ENCODE results near the gene KIF20B. TPM values are rescaled to one million over a fixed set of nuclear protein-coding genes. Genes with fewer than 3 reads are reported as not detected.

KIF20B gene
- total RNA-seq, 1 experiment from 2014 or later, result 59.1 TPM

DNA sequence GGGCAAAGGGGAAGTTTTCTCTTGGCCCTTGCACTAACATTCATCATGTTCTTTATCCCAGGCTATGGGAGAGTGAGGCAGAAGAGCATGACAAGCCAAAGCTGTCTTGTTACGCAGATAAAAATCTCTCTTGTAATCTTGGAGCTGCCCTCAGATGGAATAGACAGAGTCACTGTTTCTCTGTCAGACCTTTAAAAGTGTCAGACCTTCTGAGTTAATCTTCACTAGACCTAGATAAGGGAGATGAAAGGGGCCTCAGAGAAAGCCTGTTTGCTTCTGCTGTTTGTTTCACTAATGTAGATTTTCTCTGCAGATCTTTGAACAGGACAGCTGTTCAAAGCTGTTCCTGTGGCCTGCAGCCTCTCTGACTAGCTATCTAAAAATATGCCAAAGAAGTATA is 112.9 kb downstream of the KIF20B start:
- WGBS (ENCODE audit: extremely low coverage, insufficient read length, low lambda C conversion rate), result no CpG with 5 or more reads among the region's 1 CpG
- Histone ChIP-seq H3K27me3 (ENCODE audit: insufficient read depth, low read length) (no peaks in the 10 kb centered on the region), H3T11ph (ENCODE audit: low read length) (no peak overlapping the region), H3K79me1 (ENCODE audit: insufficient read depth, low read depth, low read length, poor library complexity, severe bottlenecking) (no peaks in the 10 kb centered on the region), H4K20me1 (ENCODE audit: control insufficient read depth, insufficient read depth, insufficient read length) (no peaks in the 10 kb centered on the region), H2AK5ac (ENCODE audit: insufficient read length, low read length) (no peak overlapping the region), H4K91ac (ENCODE audit: insufficient read length, low read depth, low read length) (no peak overlapping the region), H2BK15ac (ENCODE audit: low read depth, low read length) (no peak overlapping the region), H3K4me2 (ENCODE audit: insufficient read depth, insufficient read length, low read length) (no peak overlapping the region), H2BK120ac (ENCODE audit: low read depth, low read length, poor library complexity, severe bottlenecking) (no peak overlapping the region), H2AFZ (ENCODE audit: low read length) (no peak overlapping the region), H4K8ac (replicated peaks; ENCODE audit: insufficient read length, low read depth, low read length) (no peak overlapping the region), H3K56ac (ENCODE audit: insufficient read length, low read depth, low read length) (no peak overlapping the region), H2BK12ac (ENCODE audit: insufficient read length, low read depth, low read length) (no peak overlapping the region), H2BK5ac (ENCODE audit: insufficient read length, low read length) (no peak overlapping the region), H3K9me3 (ENCODE audit: control insufficient read depth, low read depth, low read length) (peaks cover 5% of the 10 kb centered on the region), H2BK20ac (ENCODE audit: low read depth, low read length, poor library complexity, severe bottlenecking) (no peak overlapping the region), H3K27ac (ENCODE audit: insufficient read length, low read depth, low read length) (no peak overlapping the region), H3K23me2 (ENCODE audit: insufficient read length, low read depth, low read length, poor library complexity, severe bottlenecking) (no peaks in the 10 kb centered on the region), H3K14ac (ENCODE audit: insufficient read depth, low read length) (no peak overlapping the region), H3K4ac (ENCODE audit: low read depth, low read length) (no peak overlapping the region), H3K18ac (ENCODE audit: insufficient read length, low read depth, low read length) (no peak overlapping the region), H3K9ac (ENCODE audit: extremely low read depth, insufficient read length, low read length) (no peak overlapping the region), H3K23ac (ENCODE audit: insufficient read length, low read depth, low read length) (no peak overlapping the region), H4K5ac (ENCODE audit: insufficient read length, low read depth, low read length) (no peak overlapping the region), H3K4me1 (ENCODE audit: insufficient read depth, low read length) (no peaks in the 10 kb centered on the region), H3K79me2 (ENCODE audit: insufficient read depth, low read length) (no peaks in the 10 kb centered on the region)
- Mint-ChIP-seq H3K36me3 (ENCODE audit: insufficient read depth in 1 of 3, low read depth in 3 of 3) (peaks cover 13 to 22% (median 16%) of the 10 kb centered on the region in 3 experiments), H3K4me3 (no peak overlapping the region), H3K27me3 (ENCODE audit: low read depth) (no peaks in the 10 kb centered on the region), H3K4me1 (peaks cover 6 to 7% of the 10 kb centered on the region in 2 experiments; a peak in 3 of 4 replicates), H3K9me3 (peaks cover 20 to 22% of the 10 kb centered on the region in 2 experiments), H3K27ac (no peak overlapping the region)
- TF ChIP-seq, protein P1, sequence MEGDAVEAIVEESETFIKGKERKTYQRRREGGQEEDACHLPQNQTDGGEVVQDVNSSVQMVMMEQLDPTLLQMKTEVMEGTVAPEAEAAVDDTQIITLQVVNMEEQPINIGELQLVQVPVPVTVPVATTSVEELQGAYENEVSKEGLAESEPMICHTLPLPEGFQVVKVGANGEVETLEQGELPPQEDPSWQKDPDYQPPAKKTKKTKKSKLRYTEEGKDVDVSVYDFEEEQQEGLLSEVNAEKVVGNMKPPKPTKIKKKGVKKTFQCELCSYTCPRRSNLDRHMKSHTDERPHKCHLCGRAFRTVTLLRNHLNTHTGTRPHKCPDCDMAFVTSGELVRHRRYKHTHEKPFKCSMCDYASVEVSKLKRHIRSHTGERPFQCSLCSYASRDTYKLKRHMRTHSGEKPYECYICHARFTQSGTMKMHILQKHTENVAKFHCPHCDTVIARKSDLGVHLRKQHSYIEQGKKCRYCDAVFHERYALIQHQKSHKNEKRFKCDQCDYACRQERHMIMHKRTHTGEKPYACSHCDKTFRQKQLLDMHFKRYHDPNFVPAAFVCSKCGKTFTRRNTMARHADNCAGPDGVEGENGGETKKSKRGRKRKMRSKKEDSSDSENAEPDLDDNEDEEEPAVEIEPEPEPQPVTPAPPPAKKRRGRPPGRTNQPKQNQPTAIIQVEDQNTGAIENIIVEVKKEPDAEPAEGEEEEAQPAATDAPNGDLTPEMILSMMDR (conservative IDR thresholded peaks at IDR 0.05), result no peak
- no peak for DNase-seq
